SK-N-SH treated with all-trans-retinoic acid at 6 μM for 48 hours (cell line): ENCODE results near the gene NRIP1.

Source experiments
- ATAC-seq: fragments of 200-7000 bp; cut with Tn5 transposase; 3 replicates; pipeline ENCODE4 v1.9.1; 2020; ENCODE audit warnings: mild to moderate bottlenecking, moderate library complexity
- ARNTL ChIP-seq: fragments of 450-650 bp; formaldehyde crosslinking; IDR thresholded peaks from 2 replicates; pipeline ENCODE4 v1.5.0; 2020; ENCODE audit warnings: low read depth, mild to moderate bottlenecking, moderate library complexity, borderline replicate concordance
- CSRNP3 ChIP-seq: fragments of 250-450 bp; sonication (Bioruptor Pico); IDR thresholded peaks from 2 replicates; pipeline ENCODE4 v1.5.1; 2021; ENCODE audit warnings: mild to moderate bottlenecking, moderate library complexity
- ESRRG ChIP-seq: fragments of 250-450 bp; sonication (Bioruptor Pico); IDR thresholded peaks from 2 replicates; pipeline ENCODE4 v1.6.1; 2021; ENCODE audit warnings: mild to moderate bottlenecking
- GLIS3 ChIP-seq: fragments of 250-450 bp; sonication (Bioruptor Pico); IDR thresholded peaks from 2 replicates; pipeline ENCODE4 v1.5.0; 2020; ENCODE audit warnings: mild to moderate bottlenecking, moderate library complexity
- ISL1 ChIP-seq: fragments of 250-450 bp; sonication (Bioruptor Pico); IDR thresholded peaks from 2 replicates; pipeline ENCODE4 v2.1.2; 2022; ENCODE audit warnings: mild to moderate bottlenecking, moderate library complexity
- OSR1 ChIP-seq: fragments of 250-450 bp; sonication (Bioruptor Pico); IDR thresholded peaks from 2 replicates; pipeline ENCODE4 v1.8.0; 2022; ENCODE audit warnings: moderate library complexity, mild to moderate bottlenecking, inconsistent platforms
- POU6F1 ChIP-seq: fragments of 250-450 bp; sonication (Bioruptor Pico); IDR thresholded peaks from 2 replicates; pipeline ENCODE4 v1.8.0; 2021; ENCODE audit warnings: low read depth, mild to moderate bottlenecking, moderate library complexity, borderline replicate concordance
- PPARA ChIP-seq: fragments of 250-450 bp; sonication (Bioruptor Pico); IDR thresholded peaks from 2 replicates; pipeline ENCODE4 v1.5.0; 2020; ENCODE audit warnings: mild to moderate bottlenecking, borderline replicate concordance
- RARB ChIP-seq: fragments of 250-450 bp; sonication (Bioruptor Pico); IDR thresholded peaks from 2 replicates; pipeline ENCODE4 v1.8.0; 2021; ENCODE audit warnings: mild to moderate bottlenecking, moderate library complexity
- SNAI2 ChIP-seq: fragments of 250-450 bp; sonication (Bioruptor Pico); IDR thresholded peaks from 2 replicates; pipeline ENCODE4 v1.5.0; 2020; ENCODE audit warnings: mild to moderate bottlenecking, moderate library complexity
- TCF4 ChIP-seq: fragments of 250-450 bp; sonication (Bioruptor Pico); IDR thresholded peaks from 2 replicates; pipeline ENCODE4 v1.8.0; 2021; ENCODE audit warnings: mild to moderate bottlenecking, moderate library complexity, borderline replicate concordance
- ZFP3 ChIP-seq: fragments of 250-450 bp; sonication (Bioruptor Pico); IDR thresholded peaks from 2 replicates; pipeline ENCODE4 v1.5.0; 2020; ENCODE audit warnings: mild to moderate bottlenecking, moderate library complexity
- ZFP30 ChIP-seq: fragments of 450-650 bp; formaldehyde crosslinking; IDR thresholded peaks from 2 replicates; pipeline ENCODE4 v1.5.0; 2022; ENCODE audit warnings: mild to moderate bottlenecking, moderate library complexity
- ZNF8 ChIP-seq: fragments of 450-650 bp; formaldehyde crosslinking; IDR thresholded peaks from 2 replicates; pipeline ENCODE4 v1.5.0; 2020; ENCODE audit warnings: mild to moderate bottlenecking, moderate library complexity
- TF ChIP-seq, protein P1 (sequence below): fragments of 250-450 bp; sonication (Bioruptor Pico); IDR thresholded peaks from 2 replicates; pipeline ENCODE4 v1.5.0; 2020; ENCODE audit warnings: mild to moderate bottlenecking, moderate library complexity
- TF ChIP-seq, protein P2 (sequence below): fragments of 250-450 bp; sonication (Bioruptor Pico); IDR thresholded peaks from 2 replicates; pipeline ENCODE4 v1.8.0; 2020; ENCODE audit warnings: mild to moderate bottlenecking, moderate library complexity, borderline replicate concordance
- TF ChIP-seq, protein P3 (sequence below): fragments of 250-450 bp; sonication (Bioruptor Pico); IDR thresholded peaks from 2 replicates; pipeline ENCODE4 v1.5.1; 2020; ENCODE audit warnings: low read depth, mild to moderate bottlenecking, moderate library complexity

Gene NRIP1

DNA sequence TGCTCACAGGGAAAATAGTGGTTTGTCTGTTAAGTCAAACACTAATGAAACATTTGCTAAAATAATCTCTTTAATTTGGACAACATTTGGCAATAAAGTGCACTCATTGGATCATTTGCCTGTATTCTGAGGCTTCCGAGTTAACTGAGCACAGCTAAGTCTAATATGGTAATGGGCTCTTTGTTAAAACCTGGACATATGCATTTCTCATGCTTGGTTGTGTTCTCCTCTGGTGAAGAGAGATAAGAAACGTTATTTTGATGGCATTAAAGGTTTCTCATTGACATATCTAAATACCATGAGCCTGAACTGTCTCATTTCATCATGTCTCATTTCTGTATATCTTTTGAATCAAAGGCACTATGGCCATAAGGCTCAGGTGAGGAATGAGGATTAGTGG lies 13.4 kb upstream of the NRIP1 start:
- no peak for TF ChIP-seq ARNTL
- no peak for ATAC-seq

DNA sequence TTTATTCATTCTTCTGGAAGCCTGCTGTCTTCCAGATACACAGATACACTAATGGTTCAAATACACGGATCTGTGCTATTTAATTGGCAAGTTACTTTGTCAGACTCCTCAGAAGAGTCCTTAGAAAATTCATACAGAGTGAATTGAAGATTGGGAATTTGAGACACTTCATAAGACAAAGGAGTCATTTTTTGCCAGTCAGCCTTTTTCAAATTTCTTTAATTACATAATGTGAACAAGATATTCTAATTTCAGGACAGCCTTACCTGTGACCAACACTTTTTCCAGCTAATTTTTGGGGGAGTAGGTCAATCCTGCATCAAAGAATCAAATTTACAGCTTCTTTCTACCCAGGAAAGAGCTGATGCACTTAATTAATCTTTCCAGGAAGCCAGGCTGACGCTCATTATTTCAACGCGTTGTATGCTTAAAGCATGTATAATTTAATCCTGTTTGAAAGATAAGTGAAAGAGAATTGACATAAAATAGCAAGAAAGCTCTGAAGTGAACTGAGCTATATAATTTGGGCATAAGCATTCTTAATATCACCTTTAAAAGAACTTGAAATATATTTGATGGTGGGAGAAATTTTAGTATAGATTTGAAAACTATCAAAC lies 12.8 kb upstream of the NRIP1 start:
- TF ChIP-seq, protein P1, sequence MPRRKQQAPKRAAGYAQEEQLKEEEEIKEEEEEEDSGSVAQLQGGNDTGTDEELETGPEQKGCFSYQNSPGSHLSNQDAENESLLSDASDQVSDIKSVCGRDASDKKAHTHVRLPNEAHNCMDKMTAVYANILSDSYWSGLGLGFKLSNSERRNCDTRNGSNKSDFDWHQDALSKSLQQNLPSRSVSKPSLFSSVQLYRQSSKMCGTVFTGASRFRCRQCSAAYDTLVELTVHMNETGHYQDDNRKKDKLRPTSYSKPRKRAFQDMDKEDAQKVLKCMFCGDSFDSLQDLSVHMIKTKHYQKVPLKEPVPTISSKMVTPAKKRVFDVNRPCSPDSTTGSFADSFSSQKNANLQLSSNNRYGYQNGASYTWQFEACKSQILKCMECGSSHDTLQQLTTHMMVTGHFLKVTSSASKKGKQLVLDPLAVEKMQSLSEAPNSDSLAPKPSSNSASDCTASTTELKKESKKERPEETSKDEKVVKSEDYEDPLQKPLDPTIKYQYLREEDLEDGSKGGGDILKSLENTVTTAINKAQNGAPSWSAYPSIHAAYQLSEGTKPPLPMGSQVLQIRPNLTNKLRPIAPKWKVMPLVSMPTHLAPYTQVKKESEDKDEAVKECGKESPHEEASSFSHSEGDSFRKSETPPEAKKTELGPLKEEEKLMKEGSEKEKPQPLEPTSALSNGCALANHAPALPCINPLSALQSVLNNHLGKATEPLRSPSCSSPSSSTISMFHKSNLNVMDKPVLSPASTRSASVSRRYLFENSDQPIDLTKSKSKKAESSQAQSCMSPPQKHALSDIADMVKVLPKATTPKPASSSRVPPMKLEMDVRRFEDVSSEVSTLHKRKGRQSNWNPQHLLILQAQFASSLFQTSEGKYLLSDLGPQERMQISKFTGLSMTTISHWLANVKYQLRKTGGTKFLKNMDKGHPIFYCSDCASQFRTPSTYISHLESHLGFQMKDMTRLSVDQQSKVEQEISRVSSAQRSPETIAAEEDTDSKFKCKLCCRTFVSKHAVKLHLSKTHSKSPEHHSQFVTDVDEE (CRISPR knock-in tag), result no peak
- no peak for TF ChIP-seq ISL1
- TF ChIP-seq ESRRG (CRISPR knock-in tag), result no peak
- no peak for TF ChIP-seq GLIS3
- TF ChIP-seq ZFP30 (CRISPR knock-in tag), result no peak
- TF ChIP-seq ZNF8 (CRISPR knock-in tag), result no peak
- TF ChIP-seq SNAI2 (CRISPR knock-in tag), result no peak
- TF ChIP-seq OSR1 (CRISPR knock-in tag), result no peak
- no peak for TF ChIP-seq ZFP3 (CRISPR knock-in tag)
- TF ChIP-seq, protein P2, sequence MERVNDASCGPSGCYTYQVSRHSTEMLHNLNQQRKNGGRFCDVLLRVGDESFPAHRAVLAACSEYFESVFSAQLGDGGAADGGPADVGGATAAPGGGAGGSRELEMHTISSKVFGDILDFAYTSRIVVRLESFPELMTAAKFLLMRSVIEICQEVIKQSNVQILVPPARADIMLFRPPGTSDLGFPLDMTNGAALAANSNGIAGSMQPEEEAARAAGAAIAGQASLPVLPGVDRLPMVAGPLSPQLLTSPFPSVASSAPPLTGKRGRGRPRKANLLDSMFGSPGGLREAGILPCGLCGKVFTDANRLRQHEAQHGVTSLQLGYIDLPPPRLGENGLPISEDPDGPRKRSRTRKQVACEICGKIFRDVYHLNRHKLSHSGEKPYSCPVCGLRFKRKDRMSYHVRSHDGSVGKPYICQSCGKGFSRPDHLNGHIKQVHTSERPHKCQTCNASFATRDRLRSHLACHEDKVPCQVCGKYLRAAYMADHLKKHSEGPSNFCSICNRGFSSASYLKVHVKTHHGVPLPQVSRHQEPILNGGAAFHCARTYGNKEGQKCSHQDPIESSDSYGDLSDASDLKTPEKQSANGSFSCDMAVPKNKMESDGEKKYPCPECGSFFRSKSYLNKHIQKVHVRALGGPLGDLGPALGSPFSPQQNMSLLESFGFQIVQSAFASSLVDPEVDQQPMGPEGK (CRISPR knock-in tag), result no peak
- no peak for TF ChIP-seq ARNTL
- no peak for TF ChIP-seq TCF4
- no peak for TF ChIP-seq CSRNP3 (CRISPR knock-in tag)
- ATAC-seq, result no peak

DNA sequence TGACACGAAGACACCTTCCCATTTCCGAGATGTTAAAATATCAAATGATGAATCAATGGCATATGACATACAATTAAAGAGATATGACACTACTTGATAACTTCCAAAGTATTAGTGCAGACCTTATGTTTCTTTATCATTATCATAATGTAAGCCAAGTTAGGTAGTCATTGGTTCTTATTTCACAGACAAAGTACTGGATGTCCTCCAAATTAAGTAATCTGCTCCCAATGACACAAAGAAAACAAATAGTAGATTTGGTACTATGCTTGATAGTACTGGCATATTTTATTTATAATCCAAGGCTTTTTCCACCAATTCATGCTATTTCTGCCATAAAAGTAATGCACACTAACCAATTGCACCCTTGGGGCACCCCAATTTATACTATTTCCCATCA lies 11.9 kb upstream of the NRIP1 start:
- ATAC-seq, result no peak
- TF ChIP-seq PPARA (CRISPR knock-in tag) (no peak), ZFP30 (CRISPR knock-in tag) (no peak), POU6F1 (CRISPR knock-in tag) (no peak), RARB (CRISPR knock-in tag) (no peak), CSRNP3 (CRISPR knock-in tag) (no peak), ZNF8 (CRISPR knock-in tag) (no peak)
- TF ChIP-seq, protein P3, sequence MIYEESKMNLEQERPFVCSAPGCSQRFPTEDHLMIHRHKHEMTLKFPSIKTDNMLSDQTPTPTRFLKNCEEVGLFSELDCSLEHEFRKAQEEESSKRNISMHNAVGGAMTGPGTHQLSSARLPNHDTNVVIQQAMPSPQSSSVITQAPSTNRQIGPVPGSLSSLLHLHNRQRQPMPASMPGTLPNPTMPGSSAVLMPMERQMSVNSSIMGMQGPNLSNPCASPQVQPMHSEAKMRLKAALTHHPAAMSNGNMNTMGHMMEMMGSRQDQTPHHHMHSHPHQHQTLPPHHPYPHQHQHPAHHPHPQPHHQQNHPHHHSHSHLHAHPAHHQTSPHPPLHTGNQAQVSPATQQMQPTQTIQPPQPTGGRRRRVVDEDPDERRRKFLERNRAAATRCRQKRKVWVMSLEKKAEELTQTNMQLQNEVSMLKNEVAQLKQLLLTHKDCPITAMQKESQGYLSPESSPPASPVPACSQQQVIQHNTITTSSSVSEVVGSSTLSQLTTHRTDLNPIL (CRISPR knock-in tag), result no peak
- TF ChIP-seq, protein P2 (CRISPR knock-in tag), result no peak
